Colonic mucosa (tissue), 4 donors: ENCODE data around the gene SPINT2. TPM values are rescaled to one million over a fixed set of nuclear protein-coding genes. Genes with fewer than 3 reads are reported as not detected.
A peak's percentile ranks its signal among the peaks of the same experiment; 100 is the strongest.

Experiments
- DNase-seq: peaks from one replicate; pipeline ENCODE4 v3.0.0-alpha.2; 2020
- H3K27ac ChIP-seq: fragments of 200-600 bp; one replicate; pipeline ENCODE4 v1.8.0; 2021
- H3K27me3 ChIP-seq: fragments of 200-600 bp; one replicate; pipeline ENCODE4 v1.8.0; 2021
- H3K36me3 ChIP-seq: fragments of 200-600 bp; one replicate; pipeline ENCODE4 v1.8.0; 2021
- H3K4me1 ChIP-seq: fragments of 200-600 bp; one replicate; pipeline ENCODE4 v1.8.0; 2021; ENCODE audit warnings: mild to moderate bottlenecking
- H3K4me3 ChIP-seq: fragments of 200-600 bp; one replicate; pipeline ENCODE4 v1.8.0; 2021
- H3K9ac ChIP-seq, 2 donors: one replicate each; pipeline ENCODE4 v1.7.0; 2013; ENCODE audit warnings: control low read depth in 2 of 2, low read depth in 2 of 2, low read length in 2 of 2
- H3K9me3 ChIP-seq: fragments of 200-600 bp; one replicate; pipeline ENCODE4 v1.8.0; 2021
- CTCF ChIP-seq: fragments of 200-600 bp; IDR thresholded peaks from one replicate; pipeline ENCODE4 v1.8.0; 2022; ENCODE audit warnings: antibody characterized with exemption, mild to moderate bottlenecking
- intact Hi-C: fragments of 100-400 bp; cut with DNase I; formaldehyde crosslinking; loops from one replicate; pipeline ENCODE4 v1.14.1; 2022
- total RNA-seq, 2 donors: library from RNA; stranded (reverse); fragmentation: NEBNext Ultra II Directional in 1 of 2; extraction: Animal tissue kit (Norgen Biotek cat#: 25700) in 1 of 2; gene quantifications; one replicate each; pipeline ENCODE4 v1.2.1, GENCODE V29; 2021
- donor health status: healthy.
- donor health status: DM: no; HTN: no; CAD: no.
- donor health status: DM: no; HTN: no; CAD: no.

Gene SPINT2
- 100 to 1,000 TPM; 790 to 935 TPM for total RNA-seq

GRCh38 chr19:38264486-38265212 lies at the start of gene SPINT2:
TSS of gene SPINT2 (plus strand) at chr19:38264573. CDS start at chr19:38264893, 320 bp downstream.
- Histone ChIP-seq H3K9ac (peak within 1 kb of the TSS; percentile 98), H3K27ac (peak within 1 kb of the TSS; percentile 93), H3K4me1 (peaks cover 5% of the 10 kb centered on the region), H3K27me3 (no peaks in the 10 kb centered on the region), H3K4me3 (peak within 1 kb of the TSS; percentile 74), H3K36me3 (no peaks in the 10 kb centered on the region), H3K9me3 (no peaks in the 10 kb centered on the region)
- DNase-seq = no peak
- intact Hi-C loops = no loop called here
- no peak for TF ChIP-seq CTCF

GRCh38 chr19:38216785-38217641 lies 47.4 kb upstream of the SPINT2 start:
- no peaks in the 10 kb centered on the region for H3K4me1 ChIP-seq
- H3K9ac ChIP-seq = no peak overlapping the region
- no peak for DNase-seq
- no peaks in the 10 kb centered on the region for H3K9me3 ChIP-seq
- H3K27me3 ChIP-seq = peaks cover 10% of the 10 kb centered on the region
- no peak for TF ChIP-seq CTCF
- H3K36me3 ChIP-seq = no peaks in the 10 kb centered on the region
- no peak overlapping the region for H3K27ac ChIP-seq
- H3K4me3 ChIP-seq = no peak overlapping the region
- intact Hi-C loops = no loop called here

GRCh38 chr19:38218204-38218603 lies 46.2 kb upstream of the SPINT2 start:
- Histone ChIP-seq H3K9me3 (no peaks in the 10 kb centered on the region), H3K4me3 (no peak overlapping the region), H3K27ac (no peak overlapping the region), H3K36me3 (no peaks in the 10 kb centered on the region), H3K27me3 (peaks cover 20% of the 10 kb centered on the region), H3K4me1 (no peaks in the 10 kb centered on the region), H3K9ac (no peak overlapping the region)
- TF ChIP-seq CTCF = no peak
- no peak for DNase-seq
- intact Hi-C loops = no loop called here

GRCh38 chr19:38219221-38219620 lies 45.2 kb upstream of the SPINT2 start:
- Histone ChIP-seq H3K4me1 (no peaks in the 10 kb centered on the region), H3K9ac (no peak overlapping the region), H3K36me3 (no peaks in the 10 kb centered on the region), H3K27ac (no peak overlapping the region), H3K4me3 (no peak overlapping the region), H3K9me3 (no peaks in the 10 kb centered on the region), H3K27me3 (peaks cover 26% of the 10 kb centered on the region)
- intact Hi-C loops = no loop called here
- DNase-seq = no peak
- no peak for TF ChIP-seq CTCF

GRCh38 chr19:38221421-38221820 lies 43.0 kb upstream of the SPINT2 start:
- Histone ChIP-seq H3K4me3 (no peak overlapping the region), H3K27me3 (peaks cover 36% of the 10 kb centered on the region), H3K9ac (no peak overlapping the region), H3K4me1 (no peaks in the 10 kb centered on the region), H3K9me3 (no peaks in the 10 kb centered on the region), H3K27ac (no peak overlapping the region), H3K36me3 (no peaks in the 10 kb centered on the region)
- TF ChIP-seq CTCF = no peak
- intact Hi-C loops = no loop called here
- no peak for DNase-seq
